ENCODE measurements around the gene CCDC178.

The CCDC178 gene

DNA sequence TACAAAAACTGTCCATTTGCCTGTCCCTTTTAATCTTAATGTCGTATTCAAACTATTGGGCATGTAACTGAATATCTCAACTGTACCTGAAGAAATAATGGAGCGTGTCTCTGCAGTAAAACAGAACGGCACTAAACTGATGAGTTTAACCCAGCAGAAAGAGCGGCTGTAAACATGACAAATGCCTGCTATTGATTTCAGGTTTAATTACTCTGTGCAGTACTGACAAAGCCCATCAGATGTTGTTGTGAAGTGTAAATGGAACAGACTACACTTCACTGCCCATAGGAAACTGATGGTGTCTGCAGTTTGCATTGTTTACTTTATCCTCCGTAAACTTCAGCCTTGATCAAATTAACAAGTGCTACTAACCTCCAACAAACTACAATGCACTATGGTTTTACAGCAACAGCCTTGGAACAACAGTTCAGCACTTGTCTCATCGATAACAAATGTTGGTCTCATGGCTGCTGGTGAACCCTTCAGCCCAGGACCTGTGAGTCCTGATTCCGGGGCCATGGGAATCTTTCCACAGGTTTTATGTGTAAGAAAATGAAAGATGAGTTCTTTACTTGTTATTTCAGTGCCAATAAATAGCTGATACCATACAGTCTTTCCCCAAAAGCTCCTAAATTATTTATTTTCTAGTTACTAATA, 316.5 kb downstream of the CCDC178 start:
- TF ChIP-seq SPI1 (IDR thresholded peaks at IDR 0.05; ENCODE audit: borderline replicate concordance, low read depth) (no peak), GABPA (IDR thresholded peaks at IDR 0.05; ENCODE audit: low read depth) (no peak), POLR2AphosphoS5 (IDR thresholded peaks at IDR 0.05; ENCODE audit: low read depth) (no peak)
- TF ChIP-seq, protein P1, sequence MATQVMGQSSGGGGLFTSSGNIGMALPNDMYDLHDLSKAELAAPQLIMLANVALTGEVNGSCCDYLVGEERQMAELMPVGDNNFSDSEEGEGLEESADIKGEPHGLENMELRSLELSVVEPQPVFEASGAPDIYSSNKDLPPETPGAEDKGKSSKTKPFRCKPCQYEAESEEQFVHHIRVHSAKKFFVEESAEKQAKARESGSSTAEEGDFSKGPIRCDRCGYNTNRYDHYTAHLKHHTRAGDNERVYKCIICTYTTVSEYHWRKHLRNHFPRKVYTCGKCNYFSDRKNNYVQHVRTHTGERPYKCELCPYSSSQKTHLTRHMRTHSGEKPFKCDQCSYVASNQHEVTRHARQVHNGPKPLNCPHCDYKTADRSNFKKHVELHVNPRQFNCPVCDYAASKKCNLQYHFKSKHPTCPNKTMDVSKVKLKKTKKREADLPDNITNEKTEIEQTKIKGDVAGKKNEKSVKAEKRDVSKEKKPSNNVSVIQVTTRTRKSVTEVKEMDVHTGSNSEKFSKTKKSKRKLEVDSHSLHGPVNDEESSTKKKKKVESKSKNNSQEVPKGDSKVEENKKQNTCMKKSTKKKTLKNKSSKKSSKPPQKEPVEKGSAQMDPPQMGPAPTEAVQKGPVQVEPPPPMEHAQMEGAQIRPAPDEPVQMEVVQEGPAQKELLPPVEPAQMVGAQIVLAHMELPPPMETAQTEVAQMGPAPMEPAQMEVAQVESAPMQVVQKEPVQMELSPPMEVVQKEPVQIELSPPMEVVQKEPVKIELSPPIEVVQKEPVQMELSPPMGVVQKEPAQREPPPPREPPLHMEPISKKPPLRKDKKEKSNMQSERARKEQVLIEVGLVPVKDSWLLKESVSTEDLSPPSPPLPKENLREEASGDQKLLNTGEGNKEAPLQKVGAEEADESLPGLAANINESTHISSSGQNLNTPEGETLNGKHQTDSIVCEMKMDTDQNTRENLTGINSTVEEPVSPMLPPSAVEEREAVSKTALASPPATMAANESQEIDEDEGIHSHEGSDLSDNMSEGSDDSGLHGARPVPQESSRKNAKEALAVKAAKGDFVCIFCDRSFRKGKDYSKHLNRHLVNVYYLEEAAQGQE (IDR thresholded peaks at IDR 0.05; ENCODE audit: insufficient replicate concordance, low read depth) = no peak
- TF ChIP-seq, protein P2, sequence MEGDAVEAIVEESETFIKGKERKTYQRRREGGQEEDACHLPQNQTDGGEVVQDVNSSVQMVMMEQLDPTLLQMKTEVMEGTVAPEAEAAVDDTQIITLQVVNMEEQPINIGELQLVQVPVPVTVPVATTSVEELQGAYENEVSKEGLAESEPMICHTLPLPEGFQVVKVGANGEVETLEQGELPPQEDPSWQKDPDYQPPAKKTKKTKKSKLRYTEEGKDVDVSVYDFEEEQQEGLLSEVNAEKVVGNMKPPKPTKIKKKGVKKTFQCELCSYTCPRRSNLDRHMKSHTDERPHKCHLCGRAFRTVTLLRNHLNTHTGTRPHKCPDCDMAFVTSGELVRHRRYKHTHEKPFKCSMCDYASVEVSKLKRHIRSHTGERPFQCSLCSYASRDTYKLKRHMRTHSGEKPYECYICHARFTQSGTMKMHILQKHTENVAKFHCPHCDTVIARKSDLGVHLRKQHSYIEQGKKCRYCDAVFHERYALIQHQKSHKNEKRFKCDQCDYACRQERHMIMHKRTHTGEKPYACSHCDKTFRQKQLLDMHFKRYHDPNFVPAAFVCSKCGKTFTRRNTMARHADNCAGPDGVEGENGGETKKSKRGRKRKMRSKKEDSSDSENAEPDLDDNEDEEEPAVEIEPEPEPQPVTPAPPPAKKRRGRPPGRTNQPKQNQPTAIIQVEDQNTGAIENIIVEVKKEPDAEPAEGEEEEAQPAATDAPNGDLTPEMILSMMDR (IDR thresholded peaks at IDR 0.05; ENCODE audit: insufficient read depth, low read length) = no peak
- no peak for DNase-seq (ENCODE audit: low read depth in 1 of 2, low spot score in 1 of 2)
- H3K4me3 ChIP-seq (replicated peaks; ENCODE audit: insufficient read depth, low read length) = no peak overlapping the region
- no peak overlapping the region for H3K27ac ChIP-seq (replicated peaks)
- peaks cover under 1% of the 10 kb centered on the region for H3K27me3 ChIP-seq (ENCODE audit: insufficient read depth, poor library complexity, severe bottlenecking)

DNA sequence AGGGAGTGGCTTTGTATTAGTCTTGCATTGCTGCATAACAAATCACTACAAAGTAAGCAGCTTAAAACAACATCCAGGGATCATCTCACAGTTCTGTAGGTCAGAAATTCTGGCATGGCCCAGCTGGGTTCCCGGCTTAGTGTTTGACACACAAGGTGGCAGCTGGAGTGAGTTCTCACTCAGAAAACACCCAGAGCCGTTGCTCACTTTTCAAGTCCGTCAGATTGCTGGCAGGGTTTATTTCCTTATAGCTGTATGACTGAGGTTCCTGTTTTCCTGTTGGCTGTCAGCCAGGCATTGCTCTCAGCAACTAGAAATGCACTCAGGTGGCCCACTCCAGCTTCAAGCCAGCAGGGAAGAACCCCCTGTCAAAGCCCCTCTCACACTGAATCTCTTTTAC, 324.1 kb downstream of the CCDC178 start:
- peak in 1 of 2 experiments; percentile 47 for DNase-seq (ENCODE audit: low read depth in 1 of 2, low spot score in 1 of 2)
- TF ChIP-seq, protein P1 (IDR thresholded peaks at IDR 0.05; ENCODE audit: insufficient replicate concordance, low read depth) = no peak
- no peak for TF ChIP-seq POLR2AphosphoS5 (IDR thresholded peaks at IDR 0.05; ENCODE audit: low read depth)
- TF ChIP-seq SPI1 (IDR thresholded peaks at IDR 0.05; ENCODE audit: borderline replicate concordance, low read depth) = peak; percentile 36; the same call in 1 of the 2 replicates
- TF ChIP-seq GABPA (IDR thresholded peaks at IDR 0.05; ENCODE audit: low read depth) = no peak
- TF ChIP-seq, protein P2 (IDR thresholded peaks at IDR 0.05; ENCODE audit: insufficient read depth, low read length) = no peak
- Histone ChIP-seq H3K27ac (replicated peaks) (no peak overlapping the region), H3K4me3 (replicated peaks; ENCODE audit: insufficient read depth, low read length) (no peak overlapping the region), H3K27me3 (ENCODE audit: insufficient read depth, poor library complexity, severe bottlenecking) (no peaks in the 10 kb centered on the region)

DNA sequence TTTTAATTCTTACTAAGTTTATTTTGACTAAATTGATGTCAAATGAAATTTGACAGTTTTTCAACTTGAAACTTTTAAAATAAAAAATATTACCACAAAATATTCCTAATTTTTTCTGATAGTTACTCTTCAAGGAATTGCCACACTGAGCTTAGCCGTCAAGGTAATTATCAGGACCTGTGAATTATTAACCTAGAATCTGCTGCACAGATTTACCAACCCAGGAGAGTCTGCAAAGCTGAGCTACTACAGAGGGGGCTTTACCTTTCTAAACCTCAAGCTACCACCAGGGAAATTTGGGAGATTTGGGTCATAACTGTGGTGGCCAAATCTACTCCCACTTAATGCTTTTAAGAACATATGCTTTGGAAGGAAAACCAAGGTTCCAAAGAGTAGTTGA, 324.6 kb downstream of the CCDC178 start:
- no peaks in the 10 kb centered on the region for H3K27me3 ChIP-seq (ENCODE audit: insufficient read depth, poor library complexity, severe bottlenecking)
- H3K4me3 ChIP-seq (replicated peaks; ENCODE audit: insufficient read depth, low read length) = no peak overlapping the region
- TF ChIP-seq, protein P2 (IDR thresholded peaks at IDR 0.05; ENCODE audit: insufficient read depth, low read length) = no peak
- TF ChIP-seq POLR2AphosphoS5 (IDR thresholded peaks at IDR 0.05; ENCODE audit: low read depth) (no peak), SPI1 (IDR thresholded peaks at IDR 0.05; ENCODE audit: borderline replicate concordance, low read depth) (no peak), GABPA (IDR thresholded peaks at IDR 0.05; ENCODE audit: low read depth) (no peak)
- TF ChIP-seq, protein P1 (IDR thresholded peaks at IDR 0.05; ENCODE audit: insufficient replicate concordance, low read depth) = no peak
- no peak overlapping the region for H3K27ac ChIP-seq (replicated peaks)
- DNase-seq (ENCODE audit: low read depth in 1 of 2, low spot score in 1 of 2) = no peak

All from HL-60 (cell line).